ENCODE results near the gene TMEM79.

GRCh38 chr1:156258859-156259258, 25.3 kb upstream of the TMEM79 start:
- no peak for TF ChIP-seq EZH2 (IDR thresholded peaks at IDR 0.05)
- TF ChIP-seq POLR2AphosphoS5 (IDR thresholded peaks at IDR 0.05; ENCODE audit: borderline replicate concordance, low read depth, low read length): no peak
- TF ChIP-seq FOXP2 (optimal IDR thresholded peaks at IDR 0.05; ENCODE audit: control extremely low read depth, extremely low read length, insufficient read depth): no peak

Data from SK-N-MC (cell line).